Endothelial cell of umbilical vein (primary cell): ENCODE results near the gene ZNF182. TPM values are rescaled to one million over a fixed set of nuclear protein-coding genes. Genes with fewer than 3 reads are reported as not detected.

Experiments used
- BruUV-seq: library from RNA; stranded (reverse); fragments of 400-500 nt; replicated peaks from 2 replicates; lab custom pipeline; 2021; lab: Mats Ljungman, UMichigan
- CTCF ChIA-PET: fragments of 300-600, 350-600 bp; sonication (Branson Sonifier 250); formaldehyde crosslinking; loops from one replicate; lab custom pipeline; 2021; ENCODE audit warnings: antibody characterized with exemption, inconsistent platforms; lab: Charles Lee
- POLR2A ChIA-PET: fragments of 300-600, 350-600 bp; sonication (Branson Sonifier 250); formaldehyde crosslinking; loops from one replicate; lab custom pipeline; 2021; ENCODE audit warnings: antibody characterized with exemption, inconsistent platforms; lab: Charles Lee
- DNase-seq: peaks from one replicate; pipeline ENCODE4 v3.0.0-alpha.2; 2011; ENCODE audit warnings: low read depth, low spot score
- FAIRE-seq: peaks from 2 replicates; lab custom pipeline; 2011; peaks lifted over from hg19 to GRCh38; lab: Jason Lieb, UNC
- H2AFZ ChIP-seq: 2 replicates; pipeline ENCODE4 v1.6.0; 2012; ENCODE audit warnings: low read depth, low read length, control low read depth, inconsistent platforms
- H3K27ac ChIP-seq: 2 replicates; pipeline ENCODE4 v1.5.1; 2011; ENCODE audit warnings: low read depth, mild to moderate bottlenecking, control low read depth, low read length, moderate library complexity; ENCODE audit not compliant: insufficient read depth
- H3K27me3 ChIP-seq, 2 experiments: 2 replicates each; pipeline versions ENCODE4 v1.6.0 to v1.6.1; 2011; ENCODE audit warnings: low read length in 2 of 2, mixed read lengths in 1 of 2; ENCODE audit not compliant: control insufficient read depth in 2 of 2, insufficient read depth in 2 of 2
- H3K36me3 ChIP-seq, 2 experiments: 2 replicates in 1 of 2; 3 replicates in 1 of 2; pipeline ENCODE4 v1.5.1; 2011; ENCODE audit warnings: low read length in 2 of 2, mild to moderate bottlenecking in 1 of 2, moderate library complexity in 1 of 2; ENCODE audit not compliant: control insufficient read depth in 2 of 2, insufficient read depth in 2 of 2; ENCODE audit errors: extremely low read depth in 1 of 2
- H3K4me1 ChIP-seq: 3 replicates; pipeline ENCODE4 v1.5.1; 2011; ENCODE audit warnings: mild to moderate bottlenecking, low read length; ENCODE audit not compliant: control insufficient read depth, insufficient read depth; ENCODE audit errors: extremely low read depth
- H3K4me2 ChIP-seq: 2 replicates; pipeline ENCODE4 v1.6.1; 2011; ENCODE audit warnings: low read length, control low read depth, mixed read lengths; ENCODE audit not compliant: insufficient read depth
- H3K4me3 ChIP-seq, 3 experiments: fragments of 200-600 bp in 1 of 3; sonication (generic), shearing (Covaris generic) in 1 of 3; replicated peaks in 1 of 3; 2 replicates each; pipeline ENCODE4 v1.5.1; 2011 to 2016; ENCODE audit warnings: control low read depth in 3 of 3, low read length in 3 of 3, mild to moderate bottlenecking in 2 of 3, inconsistent platforms in 1 of 3, low read depth in 1 of 3, moderate library complexity in 1 of 3; ENCODE audit not compliant: insufficient read depth in 1 of 3
- H3K79me2 ChIP-seq: 2 replicates; pipeline ENCODE4 v1.6.0; 2012; ENCODE audit warnings: low read length, inconsistent platforms; ENCODE audit not compliant: control insufficient read depth, insufficient read depth
- H3K9ac ChIP-seq: replicated peaks from 2 replicates; pipeline ENCODE3; 2011; ENCODE audit warnings: low read length, control low read depth; ENCODE audit not compliant: insufficient read depth; ENCODE audit errors: extremely low read depth
- H3K9me1 ChIP-seq: replicated peaks from 3 replicates; pipeline ENCODE4 v1.6.0; 2011; ENCODE audit warnings: mild to moderate bottlenecking, low read length; ENCODE audit not compliant: control insufficient read depth, insufficient read depth; ENCODE audit errors: extremely low read depth
- H3K9me3 ChIP-seq: replicated peaks from 2 replicates; pipeline ENCODE4 v1.5.1; 2012; ENCODE audit warnings: low read length, inconsistent platforms; ENCODE audit not compliant: control insufficient read depth, insufficient read depth
- H4K20me1 ChIP-seq: replicated peaks from 2 replicates; pipeline ENCODE3; 2011; ENCODE audit warnings: mild to moderate bottlenecking, low read length; ENCODE audit not compliant: control insufficient read depth, insufficient read depth; ENCODE audit errors: extremely low read depth
- EZH2 ChIP-seq: IDR thresholded peaks from 2 replicates; pipeline ENCODE4 v1.6.1; 2012; ENCODE audit warnings: borderline replicate concordance, low read depth, mild to moderate bottlenecking, moderate library complexity, low read length, inconsistent platforms; ENCODE audit not compliant: severe bottlenecking
- FOS ChIP-seq: IDR thresholded peaks from 2 replicates; pipeline ENCODE4 v1.6.1; 2011; ENCODE audit warnings: mild to moderate bottlenecking, low read length, moderate library complexity, borderline replicate concordance; ENCODE audit not compliant: insufficient read depth
- JUN ChIP-seq: IDR thresholded peaks from 2 replicates; pipeline ENCODE4 v1.6.1; 2011; ENCODE audit warnings: borderline replicate concordance, low read depth; ENCODE audit not compliant: insufficient read length, insufficient read depth
- MAX ChIP-seq: IDR thresholded peaks from 2 replicates; pipeline ENCODE4 v1.6.1; 2011; ENCODE audit not compliant: insufficient read depth, insufficient read length
- MYC ChIP-seq: IDR thresholded peaks from one replicate; pipeline ENCODE4 v1.6.1; 2011; ENCODE audit warnings: mild to moderate bottlenecking, low read depth, low read length
- POLR2A ChIP-seq: IDR thresholded peaks from 2 replicates; pipeline ENCODE4 v1.6.1; 2012; ENCODE audit warnings: low read depth, mild to moderate bottlenecking, control low read depth, low read length
- POLR2AphosphoS5 ChIP-seq: IDR thresholded peaks from 2 replicates; pipeline ENCODE4 v1.6.1; 2012; ENCODE audit warnings: low read depth, mild to moderate bottlenecking, control low read depth, low read length, moderate library complexity; ENCODE audit not compliant: insufficient read depth
- dilution Hi-C: fragments of 300-500 bp; cut with MboI; formaldehyde crosslinking; loops from one replicate; pipeline ENCODE4 v1.15.0; 2019; ENCODE audit warnings: low sequenced_read_pairs; ENCODE audit not compliant: extremely low pct_ligation_motif_present
- intact Hi-C: fragments of 100-400 bp; cut with micrococcal nuclease; formaldehyde crosslinking; loops from one replicate; pipeline ENCODE4 v1.10.0; 2022
- polyA plus RNA-seq, 4 experiments: library from polyadenylated mRNA; depleted of rRNA in 3 of 4; stranded (reverse) in 3 of 4; unstranded in 1 of 4; fragments of >200 nt; gene quantifications; 2 replicates each; pipeline versions ENCODE4 v1.2.1 to v1.2.3, GENCODE V29; 2011 to 2012; ENCODE audit warnings: missing spikeins in 1 of 4
- total RNA-seq: library from RNA; stranded (reverse); gene quantifications from 2 replicates; pipeline ENCODE4 v1.2.3, GENCODE V29; 2021
- TF ChIP-seq, protein P1 (sequence below), 2 donors: IDR thresholded peaks; 1 replicate in 1 of 2; 2 replicates in 1 of 2; pipeline ENCODE4 v1.5.1; 2011; ENCODE audit warnings: low read length in 2 of 2, mild to moderate bottlenecking in 2 of 2, moderate library complexity in 2 of 2, control low read depth in 1 of 2, inconsistent platforms in 1 of 2, low read depth in 1 of 2; ENCODE audit not compliant: insufficient read depth in 1 of 2; ENCODE audit errors: extremely low read depth in 1 of 2

ZNF182 gene
- total and polyA plus RNA-seq, 2 donors (not counting 3 experiments of a cell fraction or from before 2014, with no cell fraction given), result 0.90 to 3.9 TPM

DNA sequence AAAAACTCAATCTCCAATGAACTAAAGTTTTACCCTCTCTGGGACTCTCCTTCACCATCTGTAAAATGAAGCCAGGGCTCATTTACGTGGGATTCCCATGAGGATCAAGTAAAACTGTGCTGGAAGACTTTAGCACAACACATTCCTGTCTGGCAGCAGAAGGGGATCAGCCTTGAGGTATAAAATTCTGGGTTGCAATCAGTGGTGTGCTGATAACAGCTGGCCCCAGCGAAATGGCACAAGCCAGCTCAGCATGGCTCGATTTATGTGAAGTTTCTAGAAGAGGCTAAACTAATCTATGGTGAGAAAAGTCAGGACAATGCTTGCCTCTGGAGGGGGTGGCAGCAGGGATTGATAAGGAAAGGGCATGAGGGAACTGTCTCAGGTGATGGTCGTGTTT is 39.3 kb upstream of the ZNF182 start:
- dilution Hi-C loops, result no loop called here
- POLR2A ChIA-PET, result no interaction called here
- FAIRE-seq, result no peak

More for the DNA sequence above, 39.3 kb upstream of the ZNF182 start:
- H3K9ac ChIP-seq, result no peak overlapping the region
- no TSS peak for BruUV-seq
- H3K4me3 ChIP-seq, result no peak overlapping the region
- H2AFZ ChIP-seq, result no peak overlapping the region
- no peak for TF ChIP-seq FOS
- no peak for TF ChIP-seq POLR2AphosphoS5
- no peak for TF ChIP-seq MYC
- TF ChIP-seq MAX, result no peak
- TF ChIP-seq POLR2A, result no peak
- TF ChIP-seq EZH2, result no peak
- TF ChIP-seq JUN, result no peak
- TF ChIP-seq, protein P1, sequence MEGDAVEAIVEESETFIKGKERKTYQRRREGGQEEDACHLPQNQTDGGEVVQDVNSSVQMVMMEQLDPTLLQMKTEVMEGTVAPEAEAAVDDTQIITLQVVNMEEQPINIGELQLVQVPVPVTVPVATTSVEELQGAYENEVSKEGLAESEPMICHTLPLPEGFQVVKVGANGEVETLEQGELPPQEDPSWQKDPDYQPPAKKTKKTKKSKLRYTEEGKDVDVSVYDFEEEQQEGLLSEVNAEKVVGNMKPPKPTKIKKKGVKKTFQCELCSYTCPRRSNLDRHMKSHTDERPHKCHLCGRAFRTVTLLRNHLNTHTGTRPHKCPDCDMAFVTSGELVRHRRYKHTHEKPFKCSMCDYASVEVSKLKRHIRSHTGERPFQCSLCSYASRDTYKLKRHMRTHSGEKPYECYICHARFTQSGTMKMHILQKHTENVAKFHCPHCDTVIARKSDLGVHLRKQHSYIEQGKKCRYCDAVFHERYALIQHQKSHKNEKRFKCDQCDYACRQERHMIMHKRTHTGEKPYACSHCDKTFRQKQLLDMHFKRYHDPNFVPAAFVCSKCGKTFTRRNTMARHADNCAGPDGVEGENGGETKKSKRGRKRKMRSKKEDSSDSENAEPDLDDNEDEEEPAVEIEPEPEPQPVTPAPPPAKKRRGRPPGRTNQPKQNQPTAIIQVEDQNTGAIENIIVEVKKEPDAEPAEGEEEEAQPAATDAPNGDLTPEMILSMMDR (IDR thresholded peaks at IDR 0.05; ENCODE audit: extremely low read depth in 1 of 2, insufficient read depth in 1 of 2, low read depth in 1 of 2, low read length in 2 of 2), result no peak
- no peak overlapping the region for H3K4me2 ChIP-seq
- H3K27ac ChIP-seq, result no peak overlapping the region
- H4K20me1 ChIP-seq, result no peaks in the 10 kb centered on the region
- H3K36me3 ChIP-seq, result no peaks in the 10 kb centered on the region
- no peaks in the 10 kb centered on the region for H3K27me3 ChIP-seq
- no peaks in the 10 kb centered on the region for H3K9me1 ChIP-seq
- intact Hi-C loops, result no loop called here
- peaks cover 13% of the 10 kb centered on the region for H3K4me1 ChIP-seq
- CTCF ChIA-PET, result no interaction called here
- H3K9me3 ChIP-seq, result no peaks in the 10 kb centered on the region
- no peak for DNase-seq
- no peaks in the 10 kb centered on the region for H3K79me2 ChIP-seq
